K562 (cell line): ENCODE results near the gene MYO1D. TPM values are rescaled to one million over a fixed set of nuclear protein-coding genes. Genes with fewer than 3 reads are reported as not detected.
A peak's percentile ranks its signal among the peaks of the same experiment; 100 is the strongest.

ENCODE experiments used
- BRD4 ChIP-seq: fragments of 200-600 bp; sonication (generic); IDR thresholded peaks from 2 replicates; pipeline ENCODE4 v1.6.1; 2017; ENCODE audit warnings: inconsistent platforms
- DEAF1 ChIP-seq: fragments of 450-650 bp; formaldehyde crosslinking; IDR thresholded peaks from 2 replicates; pipeline ENCODE4 v1.4.0; 2020; ENCODE audit warnings: mild to moderate bottlenecking, moderate library complexity
- ELF1 ChIP-seq: fragments of 200-800 bp; sonication (Bioruptor generic); IDR thresholded peaks from 2 replicates; pipeline ENCODE4 v1.6.1; 2016; ENCODE audit warnings: missing genetic modification characterization, missing compliant biosample characterization
- MLLT1 ChIP-seq, 2 experiments: fragments of 450-650 bp; IDR thresholded peaks; 2 replicates each; pipeline ENCODE4 v1.6.1; 2016
- PPARD ChIP-seq: fragments of 250-450 bp; sonication (Bioruptor Pico); IDR thresholded peaks from 2 replicates; pipeline ENCODE4 v1.8.0; 2022; ENCODE audit warnings: inconsistent platforms, mild to moderate bottlenecking, moderate library complexity
- REST ChIP-seq, 2 experiments: fragments of 450-650 bp; formaldehyde crosslinking in 1 of 2; IDR thresholded peaks; 2 replicates each; pipeline versions ENCODE4 v1.4.0 to v1.6.1; 2014 to 2020; ENCODE audit warnings: mild to moderate bottlenecking in 2 of 2, borderline replicate concordance in 1 of 2, low read depth in 1 of 2
- TARDBP ChIP-seq: fragments of 450-650 bp; IDR thresholded peaks from 2 replicates; pipeline ENCODE4 v1.6.1; 2016
- THRB ChIP-seq: fragments of 450-650 bp; formaldehyde crosslinking; conservative IDR thresholded peaks from 2 replicates; pipeline ENCODE4 v1.4.0; 2022; ENCODE audit warnings: mild to moderate bottlenecking, missing genetic modification characterization
- USF1 ChIP-seq: sonication (generic); formaldehyde crosslinking; IDR thresholded peaks from 2 replicates; pipeline ENCODE4 v1.9.0; 2022; ENCODE audit warnings: mild to moderate bottlenecking, missing genetic modification reagents
- ZBTB26 ChIP-seq: fragments of 450-650 bp; formaldehyde crosslinking; IDR thresholded peaks from 2 replicates; pipeline ENCODE4 v1.4.0; 2022; ENCODE audit warnings: missing genetic modification characterization
- ZFX ChIP-seq: sonication (generic); formaldehyde crosslinking; IDR thresholded peaks from 2 replicates; pipeline ENCODE4 v1.8.0; 2022; ENCODE audit warnings: mild to moderate bottlenecking, missing genetic modification reagents, moderate library complexity
- polyA plus RNA-seq, 8 experiments: library from polyadenylated mRNA; depleted of rRNA in 4 of 8; stranded (reverse) in 5 of 8; unstranded in 3 of 8; fragments of >200 nt; fragmentation: Nextera tagmentation in 2 of 8; fragmentation: Illumina TruSeq in 1 of 8; extraction: Ambion mirVana in 2 of 8; extraction: Trizol in 1 of 8; gene quantifications; 2 replicates each; pipeline versions ENCODE4 v1.2.1 to v1.2.3, GENCODE V29; 2011 to 2014; ENCODE audit warnings: inconsistent platforms in 1 of 8, missing spikeins in 1 of 8
- total RNA-seq, 7 experiments: library from RNA; depleted of rRNA in 6 of 7; stranded (reverse); fragments of >200 nt in 6 of 7; fragmentation: Illumina TruSeq in 2 of 7; extraction: Trizol in 2 of 7; gene quantifications; 2 replicates each; pipeline versions ENCODE4 v1.2.1 to v1.2.3, GENCODE V29; 2011 to 2021; ENCODE audit warnings: low replicate concordance in 1 of 7

The MYO1D gene
- total and polyA plus RNA-seq, 9 of the 15 experiments (the other 6 are each of a cell fraction or from before 2014, with no cell fraction given): 2.1 to 71.2 (median 45.4) TPM

GRCh38 chr17:32876417-32877163 lies at the start of gene MYO1D (continued):
- TF ChIP-seq ZFX (CRISPR knock-in tag) (peak; percentile 78), ZBTB26 (no peak), DEAF1 (CRISPR knock-in tag) (0 out of 2 replicates have a peak, but pooled peaks have one; percentile 22), USF1 (CRISPR knock-in tag) (no peak), BRD4 (no peak), REST (IDR thresholded peaks at IDR 0.05; ENCODE audit: borderline replicate concordance) (peak; percentile 67), REST (CRISPR knock-in tag; IDR thresholded peaks at IDR 0.05; ENCODE audit: low read depth) (no peak), THRB (CRISPR knock-in tag) (no peak), PPARD (CRISPR knock-in tag) (no peak), ELF1 (tag) (peak; percentile 2; the same call in 1 of the 2 replicates), MLLT1 (IDR thresholded peaks at IDR 0.05) (peak in 1 of 2 experiments; percentile 6; a peak in 1 of 4 replicates), TARDBP (no peak)
